H9 (cell line): Measurements from ENCODE around the gene BCAS3. TPM values are rescaled to one million over a fixed set of nuclear protein-coding genes. Genes with fewer than 3 reads are reported as not detected.

Source experiments
- DNase-seq: peaks from one replicate; pipeline ENCODE4 v3.0.0-alpha.2; 2017
- H2AFZ ChIP-seq: one replicate; pipeline ENCODE4 v1.6.1; 2013; ENCODE audit warnings: mild to moderate bottlenecking, low read length, control low read depth, moderate library complexity
- H2AK5ac ChIP-seq: 2 replicates; pipeline ENCODE4 v1.6.1; 2013; ENCODE audit warnings: low read length, control low read depth, mixed read lengths; ENCODE audit not compliant: insufficient read length
- H2BK120ac ChIP-seq: one replicate; pipeline ENCODE4 v1.6.1; 2013; ENCODE audit warnings: low read depth, mild to moderate bottlenecking, low read length, control low read depth, inconsistent platforms; ENCODE audit not compliant: poor library complexity, severe bottlenecking
- H2BK12ac ChIP-seq: 2 replicates; pipeline ENCODE4 v1.6.1; 2013; ENCODE audit warnings: low read length, control low read depth, mixed read lengths, low read depth; ENCODE audit not compliant: insufficient read length
- H2BK15ac ChIP-seq: 2 replicates; pipeline ENCODE4 v1.6.1; 2013; ENCODE audit warnings: low read depth, low read length, control low read depth
- H2BK20ac ChIP-seq: one replicate; pipeline ENCODE4 v1.6.1; 2013; ENCODE audit warnings: low read depth, mild to moderate bottlenecking, low read length, control low read depth, inconsistent platforms; ENCODE audit not compliant: poor library complexity, severe bottlenecking
- H2BK5ac ChIP-seq: 2 replicates; pipeline ENCODE4 v1.6.1; 2013; ENCODE audit warnings: low read length, control low read depth, mixed read lengths; ENCODE audit not compliant: insufficient read length
- H3K14ac ChIP-seq: 2 replicates; pipeline ENCODE4 v1.6.1; 2013; ENCODE audit warnings: low read length, control low read depth; ENCODE audit not compliant: insufficient read depth
- H3K18ac ChIP-seq: 2 replicates; pipeline ENCODE4 v1.6.1; 2013; ENCODE audit warnings: low read depth, mild to moderate bottlenecking, mixed read lengths, low read length, control low read depth; ENCODE audit not compliant: insufficient read length
- H3K23ac ChIP-seq: 2 replicates; pipeline ENCODE4 v1.6.1; 2013; ENCODE audit warnings: low read length, control low read depth, mixed read lengths, low read depth; ENCODE audit not compliant: insufficient read length
- H3K23me2 ChIP-seq: 2 replicates; pipeline ENCODE4 v1.6.1; 2013; ENCODE audit warnings: low read depth, mild to moderate bottlenecking, mixed read lengths, low read length, control low read depth; ENCODE audit not compliant: insufficient read length, poor library complexity, severe bottlenecking
- H3K27ac ChIP-seq: 2 replicates; pipeline ENCODE4 v1.5.1; 2013; ENCODE audit warnings: low read length, control low read depth, mixed read lengths, low read depth; ENCODE audit not compliant: insufficient read length
- H3K27me3 ChIP-seq: 2 replicates; pipeline ENCODE4 v1.6.1; 2013; ENCODE audit warnings: low read length, control low read depth, inconsistent platforms; ENCODE audit not compliant: insufficient read depth
- H3K4ac ChIP-seq: 2 replicates; pipeline ENCODE4 v1.6.1; 2013; ENCODE audit warnings: low read depth, mild to moderate bottlenecking, control low read depth, inconsistent platforms, low read length, moderate library complexity
- H3K4me1 ChIP-seq: 2 replicates; pipeline ENCODE4 v1.6.1; 2013; ENCODE audit warnings: low read length, control low read depth, inconsistent platforms; ENCODE audit not compliant: insufficient read depth
- H3K4me2 ChIP-seq: 2 replicates; pipeline ENCODE4 v1.6.1; 2013; ENCODE audit warnings: low read length, control low read depth, mixed read lengths; ENCODE audit not compliant: insufficient read length, insufficient read depth
- H3K56ac ChIP-seq: 2 replicates; pipeline ENCODE4 v1.6.1; 2013; ENCODE audit warnings: low read depth, mild to moderate bottlenecking, mixed read lengths, low read length, control low read depth; ENCODE audit not compliant: insufficient read length
- H3K79me1 ChIP-seq: 2 replicates; pipeline ENCODE4 v1.6.1; 2013; ENCODE audit warnings: low read depth, mild to moderate bottlenecking, moderate library complexity, low read length, control low read depth, inconsistent platforms; ENCODE audit not compliant: insufficient read depth, poor library complexity, severe bottlenecking
- H3K79me2 ChIP-seq: 2 replicates; pipeline ENCODE4 v1.6.1; 2013; ENCODE audit warnings: low read length, control low read depth, inconsistent platforms; ENCODE audit not compliant: insufficient read depth
- H3K9ac ChIP-seq: 2 replicates; pipeline ENCODE4 v1.6.1; 2013; ENCODE audit warnings: low read length, control low read depth, mixed read lengths; ENCODE audit not compliant: insufficient read length; ENCODE audit errors: extremely low read depth
- H3K9me3 ChIP-seq: one replicate; pipeline ENCODE4 v1.6.1; 2013; ENCODE audit warnings: low read depth, low read length, inconsistent platforms; ENCODE audit not compliant: control insufficient read depth
- H3T11ph ChIP-seq: one replicate; pipeline ENCODE4 v1.6.1; 2013; ENCODE audit warnings: mild to moderate bottlenecking, low read length, control low read depth, inconsistent platforms
- H4K20me1 ChIP-seq: one replicate; pipeline ENCODE4 v1.6.1; 2013; ENCODE audit not compliant: control insufficient read depth, insufficient read length, insufficient read depth
- H4K5ac ChIP-seq: 2 replicates; pipeline ENCODE4 v1.6.1; 2013; ENCODE audit warnings: low read depth, mild to moderate bottlenecking, mixed read lengths, low read length, control low read depth; ENCODE audit not compliant: insufficient read length
- H4K8ac ChIP-seq: replicated peaks from 2 replicates; pipeline ENCODE4 v1.6.1; 2013; ENCODE audit warnings: low read length, control low read depth, mixed read lengths, low read depth; ENCODE audit not compliant: insufficient read length
- H4K91ac ChIP-seq: 2 replicates; pipeline ENCODE4 v1.6.1; 2013; ENCODE audit warnings: low read depth, mild to moderate bottlenecking, moderate library complexity, mixed read lengths, low read length, control low read depth; ENCODE audit not compliant: insufficient read length
- H3K27ac Mint-ChIP-seq, 3 experiments: 2 replicates in 2 of 3; 3 replicates in 1 of 3; pipeline ENCODE4 v1.8.0; 2020 to 2021; ENCODE audit warnings: mixed read lengths in 3 of 3, mild to moderate bottlenecking in 1 of 3, moderate library complexity in 1 of 3
- H3K27me3 Mint-ChIP-seq: 2 replicates; pipeline ENCODE4 v1.8.0; 2021; ENCODE audit warnings: low read depth, mild to moderate bottlenecking, moderate library complexity, mixed read lengths
- H3K36me3 Mint-ChIP-seq, 3 experiments: 2 replicates in 2 of 3; 3 replicates in 1 of 3; pipeline ENCODE4 v1.8.0; 2020 to 2021; ENCODE audit warnings: low read depth in 3 of 3, mixed read lengths in 3 of 3; ENCODE audit not compliant: insufficient read depth in 1 of 3
- H3K4me1 Mint-ChIP-seq, 2 experiments: 2 replicates each; pipeline ENCODE4 v1.8.0; 2020; ENCODE audit warnings: mixed read lengths in 2 of 2
- H3K4me3 Mint-ChIP-seq, 2 experiments: 2 replicates in 1 of 2; 3 replicates in 1 of 2; pipeline ENCODE4 v1.8.0; 2020 to 2021; ENCODE audit warnings: mild to moderate bottlenecking in 2 of 2, mixed read lengths in 2 of 2, moderate library complexity in 1 of 2
- H3K9me3 Mint-ChIP-seq, 2 experiments: 2 replicates in 1 of 2; 3 replicates in 1 of 2; pipeline ENCODE4 v1.8.0; 2020; ENCODE audit warnings: mild to moderate bottlenecking in 2 of 2, mixed read lengths in 2 of 2, moderate library complexity in 1 of 2
- CTCF ChIP-seq: fragments of 200-600 bp; sonication (generic); conservative IDR thresholded peaks from 3 replicates; pipeline ENCODE4 v1.8.0; 2021; ENCODE audit warnings: antibody characterized with exemption, mild to moderate bottlenecking
- WGBS: extraction: QIAGEN DNeasy Blood & Tissue Kit; methylation state at CpG from one replicate; pipeline ENCODE4 v1.1.7; 2013; ENCODE audit warnings: missing lambda C conversion rate, low lambda C conversion rate, mixed read lengths; ENCODE audit not compliant: insufficient read length; ENCODE audit errors: extremely low coverage; 5-methylcytosine and 5-hydroxymethylcytosine counted together
- total RNA-seq: library from RNA; stranded (reverse); gene quantifications from 2 replicates; pipeline ENCODE4 v1.2.1, GENCODE V29; 2021

The BCAS3 gene
- total RNA-seq, 1 experiment from 2014 or later, result 22.4 TPM

GRCh38 chr17:61048376-61049106, 370.9 kb downstream of the BCAS3 start:
- H3T11ph ChIP-seq, result no peak overlapping the region
- peak overlapping the region in 1 of 3 experiments; percentile 55; a peak in 2 of 7 replicates for H3K27ac Mint-ChIP-seq
- H3K18ac ChIP-seq, result no peak overlapping the region
- H3K27ac ChIP-seq, result no peak overlapping the region
- WGBS, result no CpG with 5 or more reads among the region's 3 CpGs
- no peaks in the 10 kb centered on the region for H3K27me3 ChIP-seq
- no peak overlapping the region for H2AFZ ChIP-seq
- H2BK15ac ChIP-seq, result no peak overlapping the region
- H2BK120ac ChIP-seq, result no peak overlapping the region
- no peaks in the 10 kb centered on the region for H3K9me3 ChIP-seq
- no peak overlapping the region for H4K5ac ChIP-seq
- no peak overlapping the region for H3K23ac ChIP-seq
- no peak overlapping the region for H3K4me3 Mint-ChIP-seq
- no peaks in the 10 kb centered on the region for H3K9me3 Mint-ChIP-seq
- no peak for DNase-seq
- no peaks in the 10 kb centered on the region for H3K23me2 ChIP-seq
- H3K56ac ChIP-seq, result no peak overlapping the region
- H2BK12ac ChIP-seq, result no peak overlapping the region
- H3K27me3 Mint-ChIP-seq, result no peaks in the 10 kb centered on the region
- H3K4me2 ChIP-seq, result no peak overlapping the region
- TF ChIP-seq CTCF, result no peak
- no peak overlapping the region for H3K14ac ChIP-seq
- H3K79me2 ChIP-seq, result no peaks in the 10 kb centered on the region
- H4K91ac ChIP-seq, result no peak overlapping the region
- no peaks in the 10 kb centered on the region for H3K4me1 ChIP-seq
- no peak overlapping the region for H2AK5ac ChIP-seq
- no peaks in the 10 kb centered on the region for H3K79me1 ChIP-seq
- H3K36me3 Mint-ChIP-seq, result no peaks in the 10 kb centered on the region
- H3K9ac ChIP-seq, result no peak overlapping the region
- no peak overlapping the region for H4K8ac ChIP-seq
- no peak overlapping the region for H3K4ac ChIP-seq
- H2BK5ac ChIP-seq, result no peak overlapping the region
- no peaks in the 10 kb centered on the region for H4K20me1 ChIP-seq
- H2BK20ac ChIP-seq, result no peak overlapping the region
- H3K4me1 Mint-ChIP-seq, result no peaks in the 10 kb centered on the region
